H9 (cell line): ENCODE data around the gene OR2C3. TPM values are rescaled to one million over a fixed set of nuclear protein-coding genes. Genes with fewer than 3 reads are reported as not detected.
A peak's percentile ranks its signal among the peaks of the same experiment; 100 is the strongest.

Experiments used
- DNase-seq: peaks from one replicate; pipeline ENCODE4 v3.0.0-alpha.2; 2017
- H2AFZ ChIP-seq: one replicate; pipeline ENCODE4 v1.6.1; 2013; ENCODE audit warnings: mild to moderate bottlenecking, low read length, control low read depth, moderate library complexity
- H2AK5ac ChIP-seq: 2 replicates; pipeline ENCODE4 v1.6.1; 2013; ENCODE audit warnings: low read length, control low read depth, mixed read lengths; ENCODE audit not compliant: insufficient read length
- H2BK120ac ChIP-seq: one replicate; pipeline ENCODE4 v1.6.1; 2013; ENCODE audit warnings: low read depth, mild to moderate bottlenecking, low read length, control low read depth, inconsistent platforms; ENCODE audit not compliant: poor library complexity, severe bottlenecking
- H2BK12ac ChIP-seq: 2 replicates; pipeline ENCODE4 v1.6.1; 2013; ENCODE audit warnings: low read length, control low read depth, mixed read lengths, low read depth; ENCODE audit not compliant: insufficient read length
- H2BK15ac ChIP-seq: 2 replicates; pipeline ENCODE4 v1.6.1; 2013; ENCODE audit warnings: low read depth, low read length, control low read depth
- H2BK20ac ChIP-seq: one replicate; pipeline ENCODE4 v1.6.1; 2013; ENCODE audit warnings: low read depth, mild to moderate bottlenecking, low read length, control low read depth, inconsistent platforms; ENCODE audit not compliant: poor library complexity, severe bottlenecking
- H2BK5ac ChIP-seq: 2 replicates; pipeline ENCODE4 v1.6.1; 2013; ENCODE audit warnings: low read length, control low read depth, mixed read lengths; ENCODE audit not compliant: insufficient read length
- H3K14ac ChIP-seq: 2 replicates; pipeline ENCODE4 v1.6.1; 2013; ENCODE audit warnings: low read length, control low read depth; ENCODE audit not compliant: insufficient read depth
- H3K18ac ChIP-seq: 2 replicates; pipeline ENCODE4 v1.6.1; 2013; ENCODE audit warnings: low read depth, mild to moderate bottlenecking, mixed read lengths, low read length, control low read depth; ENCODE audit not compliant: insufficient read length
- H3K23ac ChIP-seq: 2 replicates; pipeline ENCODE4 v1.6.1; 2013; ENCODE audit warnings: low read length, control low read depth, mixed read lengths, low read depth; ENCODE audit not compliant: insufficient read length
- H3K23me2 ChIP-seq: 2 replicates; pipeline ENCODE4 v1.6.1; 2013; ENCODE audit warnings: low read depth, mild to moderate bottlenecking, mixed read lengths, low read length, control low read depth; ENCODE audit not compliant: insufficient read length, poor library complexity, severe bottlenecking
- H3K27ac ChIP-seq: 2 replicates; pipeline ENCODE4 v1.5.1; 2013; ENCODE audit warnings: low read length, control low read depth, mixed read lengths, low read depth; ENCODE audit not compliant: insufficient read length
- H3K27me3 ChIP-seq: 2 replicates; pipeline ENCODE4 v1.6.1; 2013; ENCODE audit warnings: low read length, control low read depth, inconsistent platforms; ENCODE audit not compliant: insufficient read depth
- H3K4ac ChIP-seq: 2 replicates; pipeline ENCODE4 v1.6.1; 2013; ENCODE audit warnings: low read depth, mild to moderate bottlenecking, control low read depth, inconsistent platforms, low read length, moderate library complexity
- H3K4me1 ChIP-seq: 2 replicates; pipeline ENCODE4 v1.6.1; 2013; ENCODE audit warnings: low read length, control low read depth, inconsistent platforms; ENCODE audit not compliant: insufficient read depth
- H3K4me2 ChIP-seq: 2 replicates; pipeline ENCODE4 v1.6.1; 2013; ENCODE audit warnings: low read length, control low read depth, mixed read lengths; ENCODE audit not compliant: insufficient read length, insufficient read depth
- H3K56ac ChIP-seq: 2 replicates; pipeline ENCODE4 v1.6.1; 2013; ENCODE audit warnings: low read depth, mild to moderate bottlenecking, mixed read lengths, low read length, control low read depth; ENCODE audit not compliant: insufficient read length
- H3K79me1 ChIP-seq: 2 replicates; pipeline ENCODE4 v1.6.1; 2013; ENCODE audit warnings: low read depth, mild to moderate bottlenecking, moderate library complexity, low read length, control low read depth, inconsistent platforms; ENCODE audit not compliant: insufficient read depth, poor library complexity, severe bottlenecking
- H3K79me2 ChIP-seq: 2 replicates; pipeline ENCODE4 v1.6.1; 2013; ENCODE audit warnings: low read length, control low read depth, inconsistent platforms; ENCODE audit not compliant: insufficient read depth
- H3K9ac ChIP-seq: 2 replicates; pipeline ENCODE4 v1.6.1; 2013; ENCODE audit warnings: low read length, control low read depth, mixed read lengths; ENCODE audit not compliant: insufficient read length; ENCODE audit errors: extremely low read depth
- H3K9me3 ChIP-seq: one replicate; pipeline ENCODE4 v1.6.1; 2013; ENCODE audit warnings: low read depth, low read length, inconsistent platforms; ENCODE audit not compliant: control insufficient read depth
- H3T11ph ChIP-seq: one replicate; pipeline ENCODE4 v1.6.1; 2013; ENCODE audit warnings: mild to moderate bottlenecking, low read length, control low read depth, inconsistent platforms
- H4K20me1 ChIP-seq: one replicate; pipeline ENCODE4 v1.6.1; 2013; ENCODE audit not compliant: control insufficient read depth, insufficient read length, insufficient read depth
- H4K5ac ChIP-seq: 2 replicates; pipeline ENCODE4 v1.6.1; 2013; ENCODE audit warnings: low read depth, mild to moderate bottlenecking, mixed read lengths, low read length, control low read depth; ENCODE audit not compliant: insufficient read length
- H4K8ac ChIP-seq: replicated peaks from 2 replicates; pipeline ENCODE4 v1.6.1; 2013; ENCODE audit warnings: low read length, control low read depth, mixed read lengths, low read depth; ENCODE audit not compliant: insufficient read length
- H4K91ac ChIP-seq: 2 replicates; pipeline ENCODE4 v1.6.1; 2013; ENCODE audit warnings: low read depth, mild to moderate bottlenecking, moderate library complexity, mixed read lengths, low read length, control low read depth; ENCODE audit not compliant: insufficient read length
- H3K27ac Mint-ChIP-seq, 3 experiments: 2 replicates in 2 of 3; 3 replicates in 1 of 3; pipeline ENCODE4 v1.8.0; 2020 to 2021; ENCODE audit warnings: mixed read lengths in 3 of 3, mild to moderate bottlenecking in 1 of 3, moderate library complexity in 1 of 3
- H3K27me3 Mint-ChIP-seq: 2 replicates; pipeline ENCODE4 v1.8.0; 2021; ENCODE audit warnings: low read depth, mild to moderate bottlenecking, moderate library complexity, mixed read lengths
- H3K36me3 Mint-ChIP-seq, 3 experiments: 2 replicates in 2 of 3; 3 replicates in 1 of 3; pipeline ENCODE4 v1.8.0; 2020 to 2021; ENCODE audit warnings: low read depth in 3 of 3, mixed read lengths in 3 of 3; ENCODE audit not compliant: insufficient read depth in 1 of 3
- H3K4me1 Mint-ChIP-seq, 2 experiments: 2 replicates each; pipeline ENCODE4 v1.8.0; 2020; ENCODE audit warnings: mixed read lengths in 2 of 2
- H3K4me3 Mint-ChIP-seq, 2 experiments: 2 replicates in 1 of 2; 3 replicates in 1 of 2; pipeline ENCODE4 v1.8.0; 2020 to 2021; ENCODE audit warnings: mild to moderate bottlenecking in 2 of 2, mixed read lengths in 2 of 2, moderate library complexity in 1 of 2
- H3K9me3 Mint-ChIP-seq, 2 experiments: 2 replicates in 1 of 2; 3 replicates in 1 of 2; pipeline ENCODE4 v1.8.0; 2020; ENCODE audit warnings: mild to moderate bottlenecking in 2 of 2, mixed read lengths in 2 of 2, moderate library complexity in 1 of 2
- WGBS: extraction: QIAGEN DNeasy Blood & Tissue Kit; methylation state at CpG from one replicate; pipeline ENCODE4 v1.1.7; 2013; ENCODE audit warnings: missing lambda C conversion rate, low lambda C conversion rate, mixed read lengths; ENCODE audit not compliant: insufficient read length; ENCODE audit errors: extremely low coverage; 5-methylcytosine and 5-hydroxymethylcytosine counted together
- total RNA-seq: library from RNA; stranded (reverse); gene quantifications from 2 replicates; pipeline ENCODE4 v1.2.1, GENCODE V29; 2021
- TF ChIP-seq, protein P1 (sequence below): fragments of 200-600 bp; sonication (generic); conservative IDR thresholded peaks from 3 replicates; pipeline ENCODE4 v1.8.0; 2021; ENCODE audit warnings: antibody characterized with exemption, mild to moderate bottlenecking

The OR2C3 gene
- total RNA-seq, 1 experiment from 2014 or later: not detected

DNA sequence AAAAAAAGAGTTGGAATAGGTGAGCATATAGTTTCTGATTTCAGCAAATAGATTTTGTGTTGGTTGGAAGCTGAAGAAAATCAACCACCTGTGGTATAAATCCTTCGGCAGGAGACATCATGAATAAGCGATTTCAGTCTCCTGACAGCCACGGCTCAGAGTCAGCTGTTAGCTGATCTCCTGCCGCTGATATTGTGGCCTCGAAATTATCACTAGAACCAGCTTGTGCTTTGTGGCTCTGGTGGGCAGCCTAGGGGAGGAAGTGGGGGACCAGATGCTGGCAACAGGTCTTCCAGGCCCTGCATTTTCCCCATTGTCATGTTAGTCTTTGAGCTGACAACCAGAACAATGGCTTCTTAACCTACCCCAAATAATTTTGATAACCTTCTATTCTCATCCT, 11.9 kb upstream of the OR2C3 start:
- no peak overlapping the region for H3K4me2 ChIP-seq
- Mint-ChIP-seq H3K27ac (0 out of 7 replicates have a peak overlapping the region, but pooled peaks of 1 of the 3 experiments have one; percentile 28), H3K36me3 (no peaks in the 10 kb centered on the region; a peak in 1 of 7 replicates), H3K9me3 (peaks cover 0 to 2% of the 10 kb centered on the region in 2 experiments; a peak in 1 of 5 replicates), H3K4me1 (peaks cover 12 to 19% of the 10 kb centered on the region in 2 experiments), H3K27me3 (no peaks in the 10 kb centered on the region), H3K4me3 (no peak overlapping the region)
- H2BK20ac ChIP-seq: no peak overlapping the region
- no CpG with 5 or more reads among the region's 5 CpGs for WGBS
- no peak overlapping the region for H3K56ac ChIP-seq
- no peak overlapping the region for H2BK12ac ChIP-seq
- H3T11ph ChIP-seq: no peak overlapping the region
- H2AK5ac ChIP-seq: no peak overlapping the region
- no peak for DNase-seq
- no peak overlapping the region for H2BK120ac ChIP-seq
- no peak overlapping the region for H2BK5ac ChIP-seq
- no peaks in the 10 kb centered on the region for H4K20me1 ChIP-seq
- no peak overlapping the region for H2AFZ ChIP-seq
- H3K4ac ChIP-seq: no peak overlapping the region
- no peaks in the 10 kb centered on the region for H3K79me2 ChIP-seq
- no peak overlapping the region for H4K5ac ChIP-seq
- no peak overlapping the region for H2BK15ac ChIP-seq
- H3K9me3 ChIP-seq: no peaks in the 10 kb centered on the region
- H3K27ac ChIP-seq: no peak overlapping the region
- H3K14ac ChIP-seq: no peak overlapping the region
- TF ChIP-seq, protein P1, sequence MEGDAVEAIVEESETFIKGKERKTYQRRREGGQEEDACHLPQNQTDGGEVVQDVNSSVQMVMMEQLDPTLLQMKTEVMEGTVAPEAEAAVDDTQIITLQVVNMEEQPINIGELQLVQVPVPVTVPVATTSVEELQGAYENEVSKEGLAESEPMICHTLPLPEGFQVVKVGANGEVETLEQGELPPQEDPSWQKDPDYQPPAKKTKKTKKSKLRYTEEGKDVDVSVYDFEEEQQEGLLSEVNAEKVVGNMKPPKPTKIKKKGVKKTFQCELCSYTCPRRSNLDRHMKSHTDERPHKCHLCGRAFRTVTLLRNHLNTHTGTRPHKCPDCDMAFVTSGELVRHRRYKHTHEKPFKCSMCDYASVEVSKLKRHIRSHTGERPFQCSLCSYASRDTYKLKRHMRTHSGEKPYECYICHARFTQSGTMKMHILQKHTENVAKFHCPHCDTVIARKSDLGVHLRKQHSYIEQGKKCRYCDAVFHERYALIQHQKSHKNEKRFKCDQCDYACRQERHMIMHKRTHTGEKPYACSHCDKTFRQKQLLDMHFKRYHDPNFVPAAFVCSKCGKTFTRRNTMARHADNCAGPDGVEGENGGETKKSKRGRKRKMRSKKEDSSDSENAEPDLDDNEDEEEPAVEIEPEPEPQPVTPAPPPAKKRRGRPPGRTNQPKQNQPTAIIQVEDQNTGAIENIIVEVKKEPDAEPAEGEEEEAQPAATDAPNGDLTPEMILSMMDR: no peak
- no peak overlapping the region for H3K23ac ChIP-seq
- H4K91ac ChIP-seq: no peak overlapping the region
- no peak overlapping the region for H4K8ac ChIP-seq
- no peaks in the 10 kb centered on the region for H3K27me3 ChIP-seq
- no peaks in the 10 kb centered on the region for H3K79me1 ChIP-seq
- H3K4me1 ChIP-seq: 0 out of 2 replicates have a peak, but pooled peaks cover 2% of the 10 kb centered on the region
- no peak overlapping the region for H3K18ac ChIP-seq
- no peak overlapping the region for H3K9ac ChIP-seq
- H3K23me2 ChIP-seq: no peaks in the 10 kb centered on the region
